A673 (cell line): Measurements from ENCODE around the gene SRGAP1. TPM values are rescaled to one million over a fixed set of nuclear protein-coding genes. Genes with fewer than 3 reads are reported as not detected.

Source experiments
- BruUV-seq: library from RNA; stranded (reverse); fragments of 400-500 nt; replicated peaks from 2 replicates; lab custom pipeline; 2021; lab: Mats Ljungman, UMichigan
- CTCF ChIA-PET: fragments of 300-600 bp; sonication (Branson Sonifier 250); formaldehyde crosslinking; loops from one replicate; lab custom pipeline; 2022; ENCODE audit warnings: antibody characterized with exemption; lab: Charles Lee
- POLR2A ChIA-PET: fragments of 300-600 bp; sonication (Branson Sonifier 250); formaldehyde crosslinking; loops from one replicate; lab custom pipeline; 2022; ENCODE audit warnings: antibody characterized with exemption; ENCODE audit not compliant: low non-redundant PET; lab: Charles Lee
- DNase-seq: peaks from one replicate; pipeline ENCODE4 v3.0.0-alpha.2; 2015; ENCODE audit warnings: low spot score
- H3K27ac ChIP-seq: fragments of 200-600 bp; sonication (generic); 2 replicates; pipeline ENCODE4 v1.5.1; 2016; ENCODE audit warnings: mixed run types, low read depth, mild to moderate bottlenecking, mixed read lengths, antibody characterized with exemption, low read length; ENCODE audit not compliant: poor library complexity, severe bottlenecking
- H3K27me3 ChIP-seq: fragments of 200-600 bp; sonication (generic); replicated peaks from 2 replicates; pipeline ENCODE4 v1.6.1; 2017; ENCODE audit warnings: mixed run types, low read depth, mild to moderate bottlenecking, mixed read lengths, antibody characterized with exemption, low read length; ENCODE audit not compliant: insufficient read depth, poor library complexity
- H3K36me3 ChIP-seq: fragments of 200-600 bp; sonication (generic); 2 replicates; pipeline ENCODE4 v1.6.1; 2016; ENCODE audit warnings: mixed run types, mild to moderate bottlenecking, mixed read lengths, antibody characterized with exemption, low read length; ENCODE audit not compliant: insufficient read depth, poor library complexity, severe bottlenecking
- H3K4me1 ChIP-seq: fragments of 200-600 bp; sonication (generic); 2 replicates; pipeline ENCODE4 v1.6.1; 2017; ENCODE audit warnings: mixed run types, mild to moderate bottlenecking, mixed read lengths, antibody characterized with exemption, low read length; ENCODE audit not compliant: insufficient read depth, poor library complexity, severe bottlenecking
- H3K4me3 ChIP-seq: fragments of 200-600 bp; sonication (generic); 2 replicates; pipeline ENCODE4 v1.5.1; 2016; ENCODE audit warnings: low read depth, mixed run types, mild to moderate bottlenecking, mixed read lengths, low read length; ENCODE audit not compliant: poor library complexity, severe bottlenecking
- H3K9me3 ChIP-seq: fragments of 200-600 bp; sonication (generic); 2 replicates; pipeline ENCODE4 v1.6.1; 2016; ENCODE audit warnings: mixed run types, low read depth, mild to moderate bottlenecking, mixed read lengths, antibody characterized with exemption, low read length; ENCODE audit not compliant: poor library complexity, severe bottlenecking
- CTCF ChIP-seq: fragments of 300-800, 200-600 bp; sonication (generic); conservative IDR thresholded peaks from 2 replicates; pipeline ENCODE4 v1.5.1; 2017; ENCODE audit warnings: low read depth, mild to moderate bottlenecking, antibody characterized with exemption, low read length, moderate library complexity, mixed read lengths
- EZH2 ChIP-seq: fragments of 200-600 bp; sonication (generic); IDR thresholded peaks from 2 replicates; pipeline ENCODE4 v1.6.1; 2017; ENCODE audit warnings: borderline replicate concordance, low read depth, mild to moderate bottlenecking, mixed read lengths, antibody characterized with exemption, low read length; ENCODE audit not compliant: poor library complexity, severe bottlenecking
- intact Hi-C: fragments of 100-400 bp; cut with micrococcal nuclease; formaldehyde crosslinking; loops from one replicate; pipeline ENCODE4 v1.10.0; 2022; ENCODE audit not compliant: unreplicated experiment
- total RNA-seq: library from RNA; stranded (reverse); gene quantifications from 2 replicates; pipeline ENCODE4 v1.2.3, GENCODE V29; 2021

Gene SRGAP1
- total RNA-seq, 1 experiment from 2014 or later: 9.7 TPM

DNA sequence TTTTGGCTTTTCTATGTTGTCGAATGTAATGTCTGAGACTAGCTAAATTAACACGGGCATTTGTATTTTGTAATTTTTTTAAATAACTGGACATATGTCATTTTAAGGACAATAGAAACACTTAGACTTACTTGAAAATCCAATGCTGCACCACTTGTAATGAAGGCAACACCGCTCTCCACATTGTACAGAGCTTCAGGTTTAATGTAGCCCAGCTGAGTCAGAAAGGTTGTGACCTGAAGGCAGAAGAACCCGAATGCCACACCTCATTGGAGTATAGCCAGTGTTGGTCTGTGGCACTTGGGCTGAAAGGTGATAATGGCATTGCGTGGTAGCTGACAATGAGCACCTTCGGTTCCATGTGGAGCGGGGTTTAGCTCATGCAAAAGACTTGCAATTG is 298.3 kb downstream of the SRGAP1 start:
- Histone ChIP-seq H3K9me3 (no peaks in the 10 kb centered on the region), H3K36me3 (no peaks in the 10 kb centered on the region), H3K4me3 (no peak overlapping the region), H3K27ac (no peak overlapping the region), H3K4me1 (no peaks in the 10 kb centered on the region), H3K27me3 (no peaks in the 10 kb centered on the region)
- ChIA-PET POLR2A (interaction anchor here (0.6 kb wide), 1 partner anchor 177 kb away, joined by 5 read pairs; no protein-coding TSS in a partner anchor), CTCF (no interaction called here)
- no peak for DNase-seq
- BruUV-seq: no TSS peak
- intact Hi-C loops: no loop called here
- no peak for TF ChIP-seq CTCF
- no peak for TF ChIP-seq EZH2

GRCh38 chr12:64145226-64145625 is 300.7 kb downstream of the SRGAP1 start:
- H3K4me1 ChIP-seq: no peaks in the 10 kb centered on the region
- no peaks in the 10 kb centered on the region for H3K9me3 ChIP-seq
- POLR2A ChIA-PET: no interaction called here
- intact Hi-C loops: no loop called here
- H3K36me3 ChIP-seq: no peaks in the 10 kb centered on the region
- H3K4me3 ChIP-seq: no peak overlapping the region
- no peaks in the 10 kb centered on the region for H3K27me3 ChIP-seq
- CTCF ChIA-PET: no interaction called here
- DNase-seq: no peak
- no peak overlapping the region for H3K27ac ChIP-seq
- TF ChIP-seq CTCF (no peak), EZH2 (no peak)
- BruUV-seq: no TSS peak

DNA sequence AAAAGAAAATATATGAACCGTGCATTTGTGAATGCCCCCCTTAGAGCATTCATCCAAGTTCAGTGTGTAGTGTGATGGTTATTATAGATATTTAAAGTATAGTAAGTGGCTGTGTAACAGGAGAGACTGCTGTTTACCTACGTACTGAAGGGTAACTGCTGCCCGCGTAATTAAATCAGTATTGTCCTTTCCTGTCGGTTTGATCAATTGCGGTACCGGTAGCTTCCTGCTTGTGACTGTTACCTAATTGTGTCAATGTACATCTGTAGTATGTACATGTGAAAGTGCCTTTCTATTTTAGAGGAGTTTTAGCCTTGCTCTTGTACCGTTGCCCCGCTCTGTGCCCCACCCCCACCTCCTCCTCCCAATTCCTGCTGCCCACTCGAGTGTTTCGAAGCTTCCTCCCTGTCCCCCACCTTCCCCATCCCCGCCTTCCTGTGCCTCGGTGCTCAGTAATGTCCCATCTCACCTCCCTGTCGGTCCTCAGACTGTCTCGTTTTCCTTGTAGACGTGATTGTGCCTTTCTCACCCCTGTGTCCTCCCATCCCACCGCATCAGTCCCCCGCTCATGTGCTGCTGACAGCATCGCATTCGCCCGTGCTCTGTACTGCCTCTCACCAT is 302.6 kb downstream of the SRGAP1 start:
- ChIA-PET CTCF (no interaction called here), POLR2A (no interaction called here)
- H3K4me1 ChIP-seq: no peaks in the 10 kb centered on the region
- no peaks in the 10 kb centered on the region for H3K9me3 ChIP-seq
- no peak for TF ChIP-seq CTCF
- no peak for TF ChIP-seq EZH2
- H3K27me3 ChIP-seq: no peaks in the 10 kb centered on the region
- H3K36me3 ChIP-seq: no peaks in the 10 kb centered on the region
- H3K4me3 ChIP-seq: no peak overlapping the region
- BruUV-seq: no TSS peak
- DNase-seq: no peak
- intact Hi-C loops: no loop called here
- H3K27ac ChIP-seq: no peak overlapping the region
